ENCODE measurements around the gene MYO7A.

The MYO7A gene

DNA sequence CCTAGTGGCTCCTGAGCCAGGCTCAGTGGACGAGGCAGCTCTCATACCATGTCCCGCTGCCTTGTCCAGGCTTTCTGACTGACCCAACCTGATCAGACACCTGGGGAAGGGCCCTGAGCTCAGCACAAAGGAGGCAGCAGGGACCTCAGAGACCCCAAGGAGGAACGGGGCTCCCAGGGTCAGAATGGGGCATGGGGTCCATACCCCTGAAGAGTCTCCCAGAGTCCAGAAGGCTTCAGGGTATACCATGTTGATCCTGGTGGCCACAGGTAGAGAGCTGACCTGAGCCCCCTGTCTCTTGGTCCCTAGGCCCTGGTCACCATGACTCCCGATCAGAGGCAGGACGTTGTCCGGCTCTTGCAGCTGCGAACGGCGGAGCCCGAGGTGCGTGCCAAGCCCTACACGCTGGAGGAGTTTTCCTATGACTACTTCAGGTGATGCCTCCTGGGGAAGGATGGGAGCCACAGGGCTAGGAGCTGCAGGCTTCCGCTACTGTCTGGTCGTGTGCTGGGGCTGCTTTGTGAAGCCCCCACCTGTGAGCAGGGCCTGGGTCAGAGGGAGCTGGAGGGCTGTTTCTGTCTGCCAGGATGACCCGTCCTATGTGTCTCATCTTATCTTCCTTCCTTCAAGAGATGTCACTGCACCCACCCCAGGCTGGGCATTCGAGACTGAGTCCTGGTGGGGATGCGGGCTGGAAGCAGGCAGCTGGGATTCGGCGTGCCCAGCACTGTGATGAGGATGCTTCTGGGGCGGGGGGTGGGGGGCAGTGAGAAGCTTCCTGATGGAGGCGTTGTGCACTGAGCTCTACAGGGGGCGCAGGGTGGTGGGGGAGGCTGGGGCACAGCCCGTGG lies 74.2 kb downstream of the MYO7A start:
- no peak for DNase-seq (ENCODE audit: low read depth, low spot score)
- TF ChIP-seq, protein P1, sequence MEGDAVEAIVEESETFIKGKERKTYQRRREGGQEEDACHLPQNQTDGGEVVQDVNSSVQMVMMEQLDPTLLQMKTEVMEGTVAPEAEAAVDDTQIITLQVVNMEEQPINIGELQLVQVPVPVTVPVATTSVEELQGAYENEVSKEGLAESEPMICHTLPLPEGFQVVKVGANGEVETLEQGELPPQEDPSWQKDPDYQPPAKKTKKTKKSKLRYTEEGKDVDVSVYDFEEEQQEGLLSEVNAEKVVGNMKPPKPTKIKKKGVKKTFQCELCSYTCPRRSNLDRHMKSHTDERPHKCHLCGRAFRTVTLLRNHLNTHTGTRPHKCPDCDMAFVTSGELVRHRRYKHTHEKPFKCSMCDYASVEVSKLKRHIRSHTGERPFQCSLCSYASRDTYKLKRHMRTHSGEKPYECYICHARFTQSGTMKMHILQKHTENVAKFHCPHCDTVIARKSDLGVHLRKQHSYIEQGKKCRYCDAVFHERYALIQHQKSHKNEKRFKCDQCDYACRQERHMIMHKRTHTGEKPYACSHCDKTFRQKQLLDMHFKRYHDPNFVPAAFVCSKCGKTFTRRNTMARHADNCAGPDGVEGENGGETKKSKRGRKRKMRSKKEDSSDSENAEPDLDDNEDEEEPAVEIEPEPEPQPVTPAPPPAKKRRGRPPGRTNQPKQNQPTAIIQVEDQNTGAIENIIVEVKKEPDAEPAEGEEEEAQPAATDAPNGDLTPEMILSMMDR (IDR thresholded peaks at IDR 0.05; ENCODE audit: low read depth, low read length), result no peak
- in situ Hi-C loops (cut with HindIII; ENCODE audit: low sequenced_read_pairs), result no loop called here

DNA sequence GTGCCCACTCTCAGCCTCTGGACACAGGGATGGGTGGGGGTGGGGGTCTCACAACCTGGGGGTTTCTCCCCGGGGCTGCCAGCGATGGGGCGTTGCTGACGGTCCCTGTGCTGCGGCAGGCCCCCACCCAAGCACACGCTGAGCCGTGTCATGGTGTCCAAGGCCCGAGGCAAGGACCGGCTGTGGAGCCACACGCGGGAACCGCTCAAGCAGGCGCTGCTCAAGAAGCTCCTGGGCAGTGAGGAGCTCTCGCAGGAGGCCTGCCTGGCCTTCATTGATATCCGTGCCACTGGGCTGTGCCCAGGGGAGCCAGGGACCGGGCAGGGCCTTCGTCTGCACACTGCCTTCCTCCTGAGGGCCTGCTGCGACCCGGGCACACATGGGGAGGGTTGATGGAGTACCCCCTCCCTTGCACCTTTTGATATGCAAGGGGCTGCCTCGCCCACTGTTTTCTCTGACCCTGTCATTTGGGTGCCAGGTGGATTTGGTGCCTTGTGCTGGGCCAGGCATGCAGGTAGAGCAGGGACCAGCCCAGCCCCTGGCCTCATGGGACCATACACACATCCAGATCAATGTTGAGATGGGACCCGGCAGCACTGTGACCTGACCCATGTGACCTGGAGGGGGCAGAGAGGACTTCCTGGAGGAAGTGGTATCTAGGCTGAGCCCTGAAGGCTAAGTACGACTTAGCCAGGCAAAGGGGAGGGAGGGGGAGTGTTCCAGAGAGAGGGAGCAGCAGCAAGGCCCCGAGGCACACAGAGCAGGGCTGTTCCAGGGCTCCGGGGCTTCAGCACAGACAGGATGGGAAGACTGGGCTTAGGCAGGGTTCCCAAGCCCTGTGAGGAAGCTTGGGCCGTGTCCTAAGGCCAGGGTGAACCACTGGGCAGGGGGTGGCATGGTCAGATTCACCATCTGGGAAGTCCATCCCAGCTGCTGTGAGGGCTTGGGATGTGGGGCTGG lies 75.2 kb downstream of the MYO7A start:
- in situ Hi-C loops (cut with HindIII; ENCODE audit: low sequenced_read_pairs), result no loop called here
- no peak for DNase-seq (ENCODE audit: low read depth, low spot score)
- TF ChIP-seq, protein P1 (IDR thresholded peaks at IDR 0.05; ENCODE audit: low read depth, low read length), result no peak
- no peak overlapping the region for H3K4me3 ChIP-seq (ENCODE audit: low read depth, low read length)

More for the DNA sequence above, 74.2 kb downstream of the MYO7A start:
- H3K4me3 ChIP-seq (ENCODE audit: low read depth, low read length), result no peak overlapping the region

DNA sequence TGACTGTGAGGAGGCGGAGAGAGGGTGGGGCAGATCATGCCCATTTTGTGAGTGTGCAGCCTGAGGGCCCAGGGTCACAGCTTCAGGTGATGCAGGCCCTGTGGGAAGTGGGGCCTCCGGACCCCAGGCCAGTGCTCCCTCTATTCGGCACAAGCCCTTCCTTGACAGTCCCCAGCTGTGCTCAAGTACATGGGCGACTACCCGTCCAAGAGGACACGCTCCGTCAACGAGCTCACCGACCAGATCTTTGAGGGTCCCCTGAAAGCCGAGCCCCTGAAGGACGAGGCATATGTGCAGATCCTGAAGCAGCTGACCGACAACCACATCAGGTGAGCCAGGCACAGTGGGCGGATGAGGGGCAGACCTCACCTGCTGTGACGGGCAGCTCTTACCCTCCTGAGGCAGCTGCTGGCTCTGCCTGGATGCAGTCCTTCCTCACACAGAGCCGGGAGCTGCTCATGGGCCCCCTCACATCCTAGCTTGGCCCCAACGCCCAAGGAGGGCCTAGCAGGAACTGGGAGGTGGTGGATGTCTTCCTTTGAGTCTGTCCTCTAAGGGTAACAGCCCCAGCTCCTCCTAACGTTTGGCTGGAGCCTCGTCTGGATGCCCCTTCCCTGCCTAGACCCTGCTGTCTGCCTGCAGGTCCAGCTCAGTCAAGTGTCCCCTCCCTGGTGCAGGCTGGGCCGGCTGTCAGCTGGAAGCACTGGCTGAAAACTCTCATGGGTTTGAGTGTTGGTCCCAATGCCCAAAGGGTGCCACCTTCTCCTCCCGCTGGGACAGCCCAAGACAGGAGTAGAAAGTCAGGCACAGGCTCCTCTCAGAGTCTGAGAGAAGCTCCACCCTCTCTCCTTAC lies 76.1 kb downstream of the MYO7A start:
- in situ Hi-C loops (cut with HindIII; ENCODE audit: low sequenced_read_pairs), result no loop called here
- TF ChIP-seq, protein P1 (IDR thresholded peaks at IDR 0.05; ENCODE audit: low read depth, low read length), result no peak
- no peak overlapping the region for H3K4me3 ChIP-seq (ENCODE audit: low read depth, low read length)
- no peak for DNase-seq (ENCODE audit: low read depth, low spot score)

DNA sequence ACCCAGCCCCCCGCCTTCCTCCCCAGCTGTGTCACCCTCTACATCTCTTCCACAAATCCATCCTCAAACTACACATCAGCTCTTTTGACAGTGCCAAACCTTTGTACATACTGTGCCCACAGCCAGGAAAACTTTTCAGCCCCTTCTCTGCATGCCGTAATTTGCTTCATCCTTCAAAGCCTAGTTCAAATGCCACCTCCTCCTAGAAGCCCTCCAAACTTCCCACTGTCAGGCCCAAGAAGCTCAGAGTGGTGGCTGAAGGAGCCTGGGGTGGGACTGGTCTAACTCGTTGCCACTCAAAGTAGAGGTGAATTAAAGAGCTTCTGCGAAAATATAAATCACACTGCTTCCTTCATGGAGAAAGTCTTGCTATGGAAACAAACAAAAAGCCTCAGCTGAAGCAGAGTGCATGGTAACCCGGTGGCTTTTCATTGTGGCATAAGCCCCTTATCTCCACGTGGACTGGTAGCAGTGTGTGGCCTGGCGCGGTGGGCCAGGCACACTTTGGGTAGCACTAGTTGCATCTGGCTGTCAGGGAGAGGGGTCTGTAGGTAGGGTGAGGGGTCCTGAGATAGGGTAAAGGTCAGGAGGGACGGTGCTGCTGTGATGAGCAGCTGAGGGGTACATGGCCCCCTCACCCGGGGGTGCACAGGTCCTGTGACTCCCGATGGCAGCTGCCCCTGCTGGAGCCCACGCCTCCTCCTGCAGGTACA lies 76.9 kb downstream of the MYO7A start:
- TF ChIP-seq, protein P1 (IDR thresholded peaks at IDR 0.05; ENCODE audit: low read depth, low read length), result no peak
- no peak for DNase-seq (ENCODE audit: low read depth, low spot score)
- no peak overlapping the region for H3K4me3 ChIP-seq (ENCODE audit: low read depth, low read length)
- in situ Hi-C loops (cut with HindIII; ENCODE audit: low sequenced_read_pairs), result no loop called here

DNA sequence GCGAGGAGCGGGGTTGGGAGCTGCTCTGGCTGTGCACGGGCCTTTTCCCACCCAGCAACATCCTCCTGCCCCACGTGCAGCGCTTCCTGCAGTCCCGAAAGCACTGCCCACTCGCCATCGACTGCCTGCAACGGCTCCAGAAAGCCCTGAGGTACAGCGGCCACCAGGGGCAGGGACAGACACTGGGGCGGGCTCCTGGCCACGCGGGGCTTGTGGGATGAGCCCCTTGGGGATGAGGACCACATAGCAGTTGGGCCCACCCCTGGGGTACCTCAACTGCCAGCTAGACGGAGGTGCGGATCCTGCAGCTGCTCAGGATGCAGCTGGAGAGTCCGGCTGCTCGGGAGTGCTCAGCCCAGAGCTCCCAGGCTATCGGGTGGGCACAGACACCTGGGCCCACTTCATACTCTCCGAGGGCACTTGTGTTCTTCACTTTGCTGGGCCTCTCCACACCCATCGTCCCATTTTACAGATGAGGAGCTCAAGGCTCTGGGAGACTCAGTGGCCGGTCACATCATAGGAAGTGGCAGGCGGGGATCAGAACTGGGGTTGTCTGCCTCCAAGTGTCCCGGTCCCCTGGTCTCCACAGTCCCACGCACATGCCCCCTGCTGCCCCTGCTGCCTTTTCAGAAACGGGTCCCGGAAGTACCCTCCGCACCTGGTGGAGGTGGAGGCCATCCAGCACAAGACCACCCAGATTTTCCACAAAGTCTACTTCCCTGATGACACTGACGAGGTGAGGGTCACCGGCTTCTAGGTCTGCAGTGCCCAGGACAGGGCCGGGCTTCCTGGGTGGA lies 77.6 kb downstream of the MYO7A start:
- in situ Hi-C loops (cut with HindIII; ENCODE audit: low sequenced_read_pairs), result no loop called here
- H3K4me3 ChIP-seq (ENCODE audit: low read depth, low read length), result no peak overlapping the region
- no peak for DNase-seq (ENCODE audit: low read depth, low spot score)
- TF ChIP-seq, protein P1 (IDR thresholded peaks at IDR 0.05; ENCODE audit: low read depth, low read length), result no peak
